Activated CD4-positive, alpha-beta T cell treated with anti-CD3 and anti-CD28 coated beads for 48 hours (primary cell): Measurements from ENCODE around the gene CBLC.

Source experiments
- DNase-seq: peaks from one replicate; pipeline ENCODE4 v3.0.0-alpha.2; 2020

Gene CBLC

GRCh38 chr19:44746946-44747738 is 30.5 kb upstream of the CBLC start:
- DNase-seq: peak; percentile 95

GRCh38 chr19:44747739-44748425 is 29.8 kb upstream of the CBLC start:
- peak; percentile 60 for DNase-seq

GRCh38 chr19:44748426-44749254 is 29.1 kb upstream of the CBLC start, which contains the start of gene BCL3:
TSS of gene BCL3 (plus strand) at chr19:44748708. CDS start at chr19:44748791, 83 bp downstream.
- DNase-seq: peak; percentile 65

- DNase-seq: no peak
These were observed 28.4 kb upstream of the CBLC start for GRCh38 chr19:44749292-44749691.

- DNase-seq: no peak
These were observed 27.7 kb upstream of the CBLC start for GRCh38 chr19:44749994-44750393.

GRCh38 chr19:44752123-44752815 is 25.4 kb upstream of the CBLC start:
- no peak for DNase-seq

GRCh38 chr19:44752816-44753625 is 24.7 kb upstream of the CBLC start:
- DNase-seq: peak; percentile 97

- no peak for DNase-seq
These were observed 24.1 kb upstream of the CBLC start for GRCh38 chr19:44753626-44753931.

- DNase-seq: peak; percentile 90
These were observed 23.5 kb upstream of the CBLC start for GRCh38 chr19:44753932-44754749.

- no peak for DNase-seq
These were observed 23.0 kb upstream of the CBLC start for GRCh38 chr19:44754750-44755080.

GRCh38 chr19:44755219-44755618 is 22.5 kb upstream of the CBLC start:
- no peak for DNase-seq

- DNase-seq: no peak
These were observed 21.6 kb upstream of the CBLC start for GRCh38 chr19:44756089-44756562.

- DNase-seq: no peak
These were observed 20.5 kb upstream of the CBLC start for GRCh38 chr19:44757057-44757734.

- no peak for DNase-seq
These were observed 19.8 kb upstream of the CBLC start for GRCh38 chr19:44757735-44758505.

- no peak for DNase-seq
These were observed 19.1 kb upstream of the CBLC start for GRCh38 chr19:44758596-44758995.

GRCh38 chr19:44759083-44759804 is 18.4 kb upstream of the CBLC start:
- no peak for DNase-seq

- DNase-seq: no peak
These were observed 15.7 kb upstream of the CBLC start for GRCh38 chr19:44762038-44762437.

GRCh38 chr19:44765033-44765948 is 12.4 kb upstream of the CBLC start:
- DNase-seq: no peak
